Skin of body (tissue), 2 donors: ENCODE results near the gene PTPRN2. TPM values are rescaled to one million over a fixed set of nuclear protein-coding genes. Genes with fewer than 3 reads are reported as not detected.

ENCODE experiments used
- DNase-seq: peaks from one replicate; lab custom pipeline; 2025; lab: John Stamatoyannopoulos, UW
- total RNA-seq: library from RNA; depleted of rRNA; stranded (reverse); fragments of >200 nt; gene quantifications from one replicate; pipeline ENCODE4 v1.2.3, GENCODE V29; 2014

The PTPRN2 gene
- total RNA-seq, 1 donor from 2014 or later, result 0.99 TPM

DNA sequence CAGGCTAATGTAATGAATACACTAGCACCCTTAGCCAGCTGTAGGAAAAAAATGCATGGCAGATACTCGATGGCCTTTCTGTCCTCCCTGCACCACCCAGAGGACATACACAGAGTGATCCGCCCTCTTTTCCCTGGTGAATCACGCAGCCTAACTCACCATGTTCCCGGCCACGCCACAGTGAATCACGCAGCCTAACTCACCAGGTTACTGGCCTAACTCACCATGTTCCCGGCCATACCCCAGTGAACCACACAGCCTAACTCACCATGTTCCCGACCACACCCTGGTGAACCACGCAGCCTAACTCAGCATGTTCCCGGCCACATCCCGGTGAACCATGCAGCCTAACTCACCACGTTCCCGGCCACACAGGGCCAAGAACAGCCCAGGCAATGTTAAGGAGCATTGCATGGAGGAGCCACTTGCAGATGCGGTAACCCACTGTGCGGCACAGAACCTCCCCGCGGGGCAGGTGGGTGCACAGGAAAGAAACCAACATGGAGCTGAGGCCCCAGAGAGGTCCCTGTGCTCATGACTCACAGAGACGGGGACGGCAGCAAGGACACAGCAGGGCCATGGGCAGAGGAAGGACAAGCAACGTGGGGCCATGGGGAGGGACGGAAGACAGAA is 742.3 kb downstream of the PTPRN2 start:
- DNase-seq, result no peak

DNA sequence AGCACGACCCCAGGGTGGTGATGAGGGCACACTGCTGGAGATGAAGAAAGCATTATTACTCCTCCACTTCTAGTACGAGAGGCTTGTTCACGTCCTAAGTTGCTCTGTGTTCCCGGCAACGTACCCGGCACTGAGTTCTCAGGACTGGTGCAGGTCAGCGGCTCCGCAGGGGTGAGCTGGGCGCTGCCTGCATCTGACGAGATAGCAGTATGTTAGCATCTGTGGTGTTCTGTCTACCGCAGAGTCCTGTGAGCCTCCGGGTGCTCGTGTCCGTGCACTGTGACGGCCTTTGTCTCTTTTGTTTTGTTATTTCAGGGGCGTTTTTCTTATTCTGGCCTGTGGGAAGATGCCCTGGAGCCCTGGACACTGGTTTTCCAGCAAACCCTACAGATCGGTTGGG is 743.0 kb downstream of the PTPRN2 start:
- DNase-seq, result no peak

DNA sequence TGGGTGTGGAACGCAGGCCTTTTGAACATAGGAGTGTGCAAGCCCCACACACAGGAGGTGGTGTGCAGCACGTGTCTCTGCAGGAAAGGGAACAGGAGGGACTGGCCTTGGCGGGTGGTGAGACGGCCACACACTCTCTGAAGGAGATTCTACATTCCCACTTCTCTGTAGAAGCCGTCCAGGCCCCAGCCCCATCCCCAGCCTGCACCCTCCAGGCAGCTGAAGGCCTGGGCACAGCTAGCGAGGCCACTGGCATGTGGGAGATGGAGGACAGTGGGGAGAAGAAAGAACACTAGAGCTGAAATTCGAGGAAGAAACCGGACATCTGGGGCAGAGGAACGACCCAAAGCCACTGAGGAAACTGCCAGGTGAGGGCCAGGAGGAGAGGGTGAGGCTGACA is 743.5 kb downstream of the PTPRN2 start:
- no peak for DNase-seq

- DNase-seq, result no peak
Observed at GRCh38 chr7:157843336-157844140, 744.1 kb downstream of the PTPRN2 start.

- DNase-seq, result no peak
Observed at GRCh38 chr7:157841773-157842370, 745.8 kb downstream of the PTPRN2 start.

- no peak for DNase-seq
Observed at GRCh38 chr7:157840914-157841772, 746.5 kb downstream of the PTPRN2 start.

DNA sequence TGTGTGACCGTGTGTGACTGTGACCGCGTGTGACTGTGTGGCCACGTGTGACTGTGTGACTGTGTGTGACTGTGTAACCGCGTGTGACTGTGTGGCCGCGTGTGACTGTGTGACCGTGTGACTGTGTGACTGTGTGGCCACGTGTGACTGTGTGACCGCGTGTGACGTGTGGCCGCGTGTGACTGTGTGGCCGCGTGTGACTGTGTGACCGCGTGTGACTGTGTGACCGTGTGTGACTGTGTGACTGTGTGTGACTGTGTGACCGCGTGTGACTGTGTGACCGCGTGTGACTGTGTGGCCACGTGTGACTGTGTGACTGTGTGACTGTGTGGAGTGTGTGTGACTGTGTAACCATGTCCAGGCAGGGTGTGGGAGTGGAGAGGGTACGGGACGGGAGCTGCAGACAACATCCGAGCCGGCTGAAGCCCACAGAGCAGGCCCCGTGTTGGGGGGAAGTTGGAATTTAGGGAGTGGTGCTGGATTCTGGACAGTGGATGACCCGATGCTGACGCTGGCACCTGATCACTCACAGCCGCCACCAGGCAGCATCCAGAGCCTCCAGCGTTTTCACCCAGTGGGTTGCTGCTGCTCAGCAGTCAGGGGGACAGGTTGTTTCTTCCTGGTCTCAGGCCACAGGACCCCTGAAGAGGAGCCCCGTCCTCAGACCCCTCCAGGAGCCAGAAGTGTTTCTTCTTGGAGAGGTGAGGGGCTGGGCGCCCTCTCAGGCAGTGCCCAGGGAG is 747.3 kb downstream of the PTPRN2 start:
- no peak for DNase-seq

DNA sequence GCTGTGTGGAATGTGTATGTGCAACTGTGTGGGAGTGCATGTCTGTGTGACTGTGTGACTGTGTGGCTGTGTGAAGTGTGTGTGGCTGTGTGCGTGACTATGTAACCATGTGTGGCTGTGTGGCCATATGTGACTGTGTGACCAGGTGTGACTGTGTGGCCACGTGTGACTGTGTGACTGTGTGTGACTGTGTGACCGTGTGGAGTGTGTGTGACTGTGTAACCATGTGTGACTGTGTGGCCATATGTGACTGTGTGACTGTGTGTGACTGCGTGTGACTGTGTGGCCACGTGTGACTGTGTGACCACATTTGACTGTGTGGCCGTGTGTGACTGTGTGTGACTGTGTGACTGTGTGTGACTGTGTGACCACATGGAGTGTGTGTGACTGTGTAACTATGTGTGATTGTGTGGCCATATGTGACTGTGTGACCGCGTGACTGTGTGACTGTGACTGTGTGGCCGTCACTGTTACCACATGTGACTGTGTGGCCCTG is 747.9 kb downstream of the PTPRN2 start:
- DNase-seq, result no peak

GRCh38 chr7:157839226-157839625 is 748.4 kb downstream of the PTPRN2 start:
- no peak for DNase-seq

DNA sequence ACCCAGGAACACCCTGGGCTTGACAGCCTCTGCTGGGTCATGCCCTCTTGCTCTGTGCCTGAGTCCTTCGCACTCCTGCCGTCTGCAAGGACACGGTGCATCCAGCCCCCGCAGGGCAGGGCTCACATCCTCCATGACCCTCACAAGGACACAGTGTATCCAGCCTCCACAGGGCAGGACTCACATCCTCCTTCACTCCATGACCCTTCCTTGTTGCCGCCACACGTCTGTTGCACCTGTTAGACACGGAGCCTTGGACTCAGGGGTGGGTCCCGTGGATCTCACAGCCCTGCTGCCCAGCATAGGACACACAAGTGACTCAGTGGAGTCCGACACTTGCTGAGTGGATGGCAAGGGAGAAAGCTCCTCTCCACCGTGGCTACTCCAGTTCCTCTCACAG is 750.1 kb downstream of the PTPRN2 start:
- no peak for DNase-seq

GRCh38 chr7:157837047-157837446 is 750.6 kb downstream of the PTPRN2 start:
- no peak for DNase-seq

- no peak for DNase-seq
Observed at GRCh38 chr7:157834501-157835163, 753.0 kb downstream of the PTPRN2 start.

- DNase-seq, result no peak
Observed at GRCh38 chr7:157832866-157833607, 754.6 kb downstream of the PTPRN2 start.

- DNase-seq, result no peak
Observed at GRCh38 chr7:157832421-157832820, 755.2 kb downstream of the PTPRN2 start.

DNA sequence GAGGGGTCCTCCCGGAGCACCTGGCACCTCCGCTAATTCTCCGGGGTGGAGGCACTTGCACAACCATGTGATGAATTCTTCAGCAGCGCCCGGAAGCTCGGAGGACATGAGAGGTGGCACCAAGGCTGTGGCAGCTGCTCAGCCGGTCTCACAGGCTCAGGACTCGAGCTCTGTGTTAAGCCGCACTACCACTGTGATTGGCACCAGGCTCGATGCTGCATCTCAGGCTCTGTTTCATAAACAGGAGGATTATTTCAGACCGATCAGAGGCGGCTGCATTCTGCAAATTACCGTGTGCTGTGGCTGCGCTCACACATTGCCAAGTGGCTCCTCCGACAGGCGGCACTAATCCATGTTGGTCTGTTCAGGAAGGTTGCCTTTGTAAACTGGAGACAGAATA is 755.6 kb downstream of the PTPRN2 start:
- no peak for DNase-seq

GRCh38 chr7:157831143-157831905 is 756.3 kb downstream of the PTPRN2 start:
- DNase-seq, result no peak

DNA sequence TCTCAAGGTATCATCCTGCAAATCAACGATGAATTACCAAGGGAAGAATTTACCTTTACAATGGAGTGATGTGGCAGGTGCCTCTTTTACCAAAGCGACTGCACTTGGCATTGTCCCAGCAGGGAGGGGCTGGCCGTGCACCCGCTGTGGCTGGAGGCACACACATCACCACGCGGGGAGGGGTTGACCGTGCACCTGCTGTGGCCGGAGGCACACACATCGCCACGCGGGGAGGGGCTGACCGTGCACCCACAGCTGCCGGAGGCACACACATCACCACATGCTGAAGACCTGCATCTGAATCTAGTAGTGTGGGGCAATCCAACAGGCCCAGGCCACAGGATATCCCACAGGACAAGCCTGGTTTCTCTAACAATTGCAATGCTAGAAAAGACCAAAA is 757.3 kb downstream of the PTPRN2 start:
- no peak for DNase-seq

GRCh38 chr7:157829491-157829890 is 758.1 kb downstream of the PTPRN2 start:
- no peak for DNase-seq

- no peak for DNase-seq
Observed at GRCh38 chr7:157828881-157829280, 758.7 kb downstream of the PTPRN2 start.
